GM03348 (cell line): Measurements from ENCODE around the gene KIF5A.
A peak's percentile ranks its signal among the peaks of the same experiment; 100 is the strongest.

Source experiments
- DNase-seq: peaks from one replicate; pipeline ENCODE4 v3.0.0; 2012; ENCODE audit warnings: low spot score

The KIF5A gene

DNA sequence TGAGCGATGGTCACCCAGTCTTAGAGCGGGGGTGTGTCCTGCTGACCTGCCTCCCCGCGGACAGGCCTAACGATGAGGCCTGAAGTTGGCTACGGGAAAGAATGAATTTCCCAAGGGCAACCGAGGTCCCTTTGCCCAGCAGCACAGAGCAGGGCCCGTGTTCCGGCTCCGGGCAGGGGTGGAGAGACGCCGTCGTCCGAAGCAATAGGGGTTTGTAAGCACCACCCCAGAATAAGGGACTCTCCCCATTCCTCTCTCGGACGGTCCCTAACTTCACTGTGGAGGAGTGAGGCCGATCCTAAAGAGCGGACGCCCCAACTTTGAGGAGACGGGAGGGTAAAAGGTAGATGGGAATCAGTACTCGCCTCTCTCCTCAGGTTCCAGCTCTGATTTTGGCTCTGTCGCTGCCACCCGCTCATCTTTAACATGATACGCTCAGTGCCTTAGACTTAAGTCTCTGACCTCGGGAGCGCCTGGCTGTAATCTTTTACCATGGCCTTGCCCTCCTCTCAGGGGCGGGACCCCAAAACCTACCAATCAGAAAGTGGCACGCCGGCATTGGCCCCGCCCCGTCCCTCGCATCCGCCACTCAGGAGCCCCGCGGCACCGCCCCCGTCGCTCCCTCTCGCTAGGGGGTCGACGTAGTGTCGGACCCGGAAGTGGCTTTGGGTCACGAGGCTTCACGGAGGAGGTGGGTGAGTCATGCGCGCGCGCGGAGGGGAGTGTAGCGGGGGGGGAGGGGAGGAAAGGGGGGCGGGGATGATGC lies 29.6 kb upstream of the KIF5A start, which contains the start of gene DDIT3:
Gene DDIT3, minus strand, starts transcription at position 462 of the 766 bp plus-strand sequence. CDS start 3,108 bp downstream, outside the sequence.
- DNase-seq: peak; percentile 97

DNA sequence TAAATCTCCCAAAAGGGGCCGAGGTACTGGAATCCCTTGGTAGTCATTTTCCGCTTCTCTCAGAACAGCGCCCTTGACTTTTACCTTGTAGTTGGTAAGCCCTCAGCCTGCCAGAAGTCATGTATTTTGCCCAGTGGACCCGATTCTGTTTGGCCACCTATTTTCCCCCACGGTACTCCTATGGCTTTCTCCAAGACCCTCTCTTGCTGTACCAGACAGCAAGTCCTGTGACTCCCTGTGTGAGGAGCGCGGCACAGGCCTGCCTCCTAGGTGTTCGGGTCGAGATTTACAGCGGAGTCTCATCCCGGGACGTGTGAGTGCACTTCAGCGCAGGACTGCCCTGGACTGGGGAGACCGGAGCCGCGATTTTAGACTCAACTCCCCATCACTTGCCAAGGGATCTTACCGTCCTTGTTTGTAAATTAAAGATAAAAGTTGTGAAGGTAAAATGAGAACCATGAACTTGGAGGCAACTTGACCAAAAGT lies 28.3 kb upstream of the KIF5A start:
- DNase-seq: no peak

DNA sequence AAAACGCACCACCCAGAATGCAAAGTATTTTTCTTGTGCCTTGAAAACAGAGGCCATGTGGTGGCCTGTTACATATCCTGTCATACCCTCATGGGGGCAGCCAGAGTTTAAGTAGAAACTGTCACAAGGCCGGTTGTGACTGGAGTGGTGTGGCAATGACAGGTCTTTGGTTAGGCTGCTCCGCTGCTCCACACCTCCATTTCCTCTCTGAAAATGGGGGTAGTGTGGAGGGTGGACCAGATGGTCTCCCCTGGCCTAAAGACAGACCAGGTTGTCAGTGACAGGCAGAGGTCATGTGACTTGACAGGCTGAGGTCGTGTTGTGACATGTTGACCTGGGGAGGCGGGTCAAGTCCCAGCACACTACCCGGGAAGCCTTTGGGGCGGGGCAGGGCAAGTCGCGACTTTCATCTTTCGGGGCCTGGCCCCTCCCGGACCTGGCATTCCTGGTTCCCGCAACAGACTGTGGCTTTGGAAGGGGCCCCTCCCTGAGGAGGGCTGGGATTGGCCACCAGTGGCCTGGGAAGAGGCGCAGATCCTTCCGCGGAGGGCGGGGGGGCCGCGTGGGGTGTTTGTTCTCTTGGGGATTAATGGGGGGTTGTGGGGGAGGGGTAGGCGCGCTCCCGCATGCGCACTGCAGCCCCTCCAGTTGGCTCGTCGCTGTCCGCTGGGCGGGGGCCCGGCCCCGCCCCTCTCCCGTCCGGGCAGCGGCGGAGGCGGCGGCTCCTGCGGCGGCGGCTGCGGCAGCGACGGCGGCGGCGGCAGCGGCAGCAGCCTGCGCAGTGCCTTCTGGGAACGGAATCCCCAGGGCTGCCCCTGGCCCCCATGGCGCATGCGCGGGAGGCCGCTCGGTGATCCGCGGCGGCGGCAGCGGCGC lies 27.6 kb upstream of the KIF5A start, which contains the start of gene MBD6:
Gene MBD6, plus strand, starts transcription at position 814 of the 876 bp plus-strand sequence. CDS start 1,480 bp downstream, outside the sequence.
- peak; percentile 99 for DNase-seq

DNA sequence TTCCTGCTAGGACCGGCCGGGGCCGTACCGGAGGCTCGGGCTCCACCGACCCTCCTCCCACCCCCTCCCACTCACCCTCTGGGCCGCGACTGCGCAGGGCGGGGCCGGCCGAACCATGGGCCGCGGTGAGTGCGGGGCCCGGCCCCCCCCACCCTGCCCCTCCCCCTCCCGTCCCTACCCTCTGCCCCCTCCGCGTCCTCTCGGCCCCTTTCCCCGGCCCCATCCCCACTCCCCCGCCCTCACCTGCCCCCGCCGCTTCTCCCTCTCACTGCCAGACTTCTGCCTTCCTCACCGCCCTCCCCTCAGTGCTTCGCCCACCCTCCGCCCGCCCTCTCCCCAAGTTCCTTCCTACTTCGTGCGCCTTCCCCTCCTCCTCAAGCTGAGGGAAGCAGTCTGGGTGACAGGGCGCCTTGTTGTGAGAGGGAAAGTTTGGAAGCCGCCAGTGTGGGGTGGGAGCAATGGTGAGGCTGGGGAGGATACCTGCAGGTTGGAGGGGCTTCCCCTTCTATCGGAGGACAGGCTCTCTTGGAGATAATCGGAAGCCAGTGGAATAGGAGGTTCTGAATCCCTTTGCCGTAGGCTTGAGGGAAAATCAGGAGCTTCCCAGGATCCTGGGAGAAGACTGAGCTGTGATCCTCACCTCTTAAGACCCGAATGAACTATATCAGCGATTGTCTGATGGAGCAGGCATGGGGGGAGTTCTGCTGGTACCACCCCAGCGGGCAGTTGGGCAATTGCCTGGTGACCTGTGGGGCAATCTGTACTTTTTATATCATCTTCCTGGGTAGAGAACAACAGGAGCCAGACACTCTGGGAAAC lies 26.7 kb upstream of the KIF5A start:
- no peak for DNase-seq

DNA sequence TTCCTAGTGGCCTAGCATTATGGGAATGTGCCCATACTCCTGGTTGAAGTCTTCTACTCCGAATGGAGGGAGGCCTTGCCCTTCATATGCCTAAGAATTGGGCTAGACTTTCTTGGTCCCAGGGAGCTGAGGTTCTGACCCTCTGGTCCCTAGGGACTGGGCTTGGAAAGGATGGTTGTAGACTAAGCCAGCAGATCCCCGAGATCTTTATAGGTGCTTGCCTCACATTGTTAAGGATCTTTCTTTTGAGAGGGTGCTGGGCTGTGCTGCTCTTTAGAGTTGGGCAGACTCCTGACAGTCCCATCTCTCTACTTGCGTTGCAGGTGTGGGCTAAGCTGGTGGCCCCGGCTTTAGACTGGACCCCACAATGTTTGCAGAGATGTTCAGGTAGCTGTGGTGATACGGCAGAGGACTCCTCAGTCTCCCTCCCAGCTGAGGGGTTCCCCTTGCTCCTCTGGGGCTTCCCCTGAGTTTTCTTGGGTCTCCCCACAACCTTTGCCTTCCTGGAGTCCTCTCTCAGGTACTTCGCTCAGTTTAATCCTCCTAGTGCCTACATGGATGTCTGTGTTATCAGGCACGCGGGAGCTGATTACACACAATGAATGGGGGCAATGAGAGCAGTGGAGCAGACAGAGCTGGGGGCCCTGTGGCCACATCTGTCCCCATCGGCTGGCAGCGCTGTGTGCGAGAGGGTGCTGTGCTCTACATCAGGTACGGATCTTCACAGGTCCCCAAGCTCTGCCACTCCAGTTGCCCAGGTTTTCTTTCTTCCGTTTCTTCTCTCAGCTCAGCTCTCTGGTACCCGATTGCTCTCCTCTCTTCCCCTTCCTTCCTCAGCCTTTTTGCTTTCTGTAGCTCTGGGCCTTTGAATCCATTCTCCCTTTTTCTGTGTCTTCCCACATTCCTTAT lies 25.9 kb upstream of the KIF5A start:
- no peak for DNase-seq

DNA sequence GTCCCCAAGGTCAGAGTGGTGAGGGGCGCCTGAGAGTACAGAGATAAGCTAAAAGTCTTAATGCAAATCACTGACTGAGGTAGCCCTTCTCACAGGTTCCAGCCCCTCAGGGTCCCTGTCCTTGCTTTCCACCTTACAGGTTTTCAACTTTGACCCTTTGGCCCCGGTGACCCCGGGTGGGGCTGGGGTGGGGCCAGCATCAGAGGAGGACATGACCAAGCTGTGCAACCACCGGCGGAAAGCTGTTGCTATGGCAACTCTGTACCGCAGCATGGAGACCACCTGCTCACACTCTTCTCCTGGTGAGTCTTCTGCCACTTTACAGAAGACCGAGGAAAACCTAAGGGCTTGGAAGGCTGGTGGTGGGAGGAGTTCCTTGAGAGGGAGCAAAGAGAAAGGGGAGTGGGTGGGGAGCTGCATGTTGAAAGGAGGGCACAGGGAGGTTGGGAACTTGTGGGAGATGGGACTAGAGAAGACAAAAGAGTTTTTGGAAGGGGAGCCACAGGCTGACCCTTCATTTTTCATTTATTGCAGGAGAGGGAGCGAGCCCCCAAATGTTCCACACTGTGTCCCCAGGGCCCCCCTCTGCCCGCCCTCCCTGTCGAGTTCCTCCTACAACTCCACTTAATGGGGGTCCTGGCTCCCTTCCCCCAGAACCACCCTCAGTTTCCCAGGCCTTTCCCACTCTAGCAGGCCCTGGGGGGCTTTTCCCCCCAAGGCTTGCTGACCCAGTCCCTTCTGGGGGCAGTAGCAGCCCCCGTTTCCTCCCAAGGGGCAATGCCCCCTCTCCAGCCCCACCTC lies 24.8 kb upstream of the KIF5A start:
- no peak for DNase-seq

GRCh38 chr12:57525615-57526383 lies 24.0 kb upstream of the KIF5A start:
- DNase-seq: no peak

- no peak for DNase-seq
Observed at GRCh38 chr12:57526477-57527126, 23.2 kb upstream of the KIF5A start.

DNA sequence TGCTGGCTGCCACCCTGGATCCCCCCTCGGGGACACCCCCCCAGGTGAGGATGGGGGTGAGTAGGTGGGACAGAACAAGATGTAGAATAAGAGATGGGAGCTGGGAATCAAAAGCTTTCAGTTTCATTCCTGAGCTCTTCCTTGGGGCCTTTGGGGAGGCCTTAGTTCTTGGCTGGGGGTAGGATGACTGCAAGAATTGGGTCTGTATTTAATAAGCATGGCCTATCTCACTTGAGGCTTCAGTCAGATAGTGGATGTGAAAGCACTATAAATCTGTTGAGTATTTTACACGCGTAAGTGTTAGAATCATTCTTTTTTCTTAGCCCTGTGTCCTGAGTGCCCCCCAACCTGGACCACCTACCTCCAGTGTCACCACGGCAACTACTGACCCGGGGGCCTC lies 22.7 kb upstream of the KIF5A start:
- DNase-seq: no peak

DNA sequence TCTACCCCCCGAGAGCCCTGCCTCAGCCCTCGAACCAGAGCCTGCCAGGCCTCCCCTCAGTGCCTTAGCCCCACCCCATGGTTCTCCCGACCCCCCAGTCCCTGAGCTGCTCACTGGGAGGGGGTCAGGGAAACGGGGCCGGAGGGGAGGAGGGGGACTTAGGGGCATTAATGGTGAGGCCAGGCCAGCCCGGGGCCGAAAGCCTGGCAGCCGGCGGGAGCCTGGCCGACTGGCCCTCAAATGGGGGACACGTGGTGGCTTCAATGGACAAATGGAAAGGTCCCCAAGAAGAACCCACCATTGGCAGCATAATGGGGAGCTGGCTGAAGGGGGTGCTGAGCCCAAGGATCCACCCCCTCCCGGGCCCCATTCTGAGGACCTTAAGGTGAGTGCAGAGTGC lies 21.7 kb upstream of the KIF5A start:
- DNase-seq: no peak

- DNase-seq: no peak
Observed at GRCh38 chr12:57528831-57529555, 20.9 kb upstream of the KIF5A start.

DNA sequence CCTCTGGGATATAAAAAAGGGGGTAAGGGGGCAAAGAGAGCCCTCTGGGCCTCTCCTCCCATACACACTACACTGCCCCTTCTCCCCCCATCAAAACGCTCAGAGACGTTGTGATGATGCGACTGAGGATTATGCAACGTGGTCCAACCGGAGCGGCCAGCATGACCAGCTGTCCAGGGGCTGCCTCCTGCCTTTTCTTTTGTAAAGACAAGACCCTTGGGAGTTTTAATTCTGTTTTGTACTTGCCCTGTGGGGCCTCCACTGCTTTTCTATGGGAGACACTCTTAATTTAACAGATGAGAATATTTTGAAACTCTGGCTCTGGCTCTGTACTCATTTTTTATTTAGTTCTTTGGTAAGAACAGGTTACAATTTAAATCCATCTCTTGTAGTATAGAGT lies 20.0 kb upstream of the KIF5A start:
- no peak for DNase-seq

DNA sequence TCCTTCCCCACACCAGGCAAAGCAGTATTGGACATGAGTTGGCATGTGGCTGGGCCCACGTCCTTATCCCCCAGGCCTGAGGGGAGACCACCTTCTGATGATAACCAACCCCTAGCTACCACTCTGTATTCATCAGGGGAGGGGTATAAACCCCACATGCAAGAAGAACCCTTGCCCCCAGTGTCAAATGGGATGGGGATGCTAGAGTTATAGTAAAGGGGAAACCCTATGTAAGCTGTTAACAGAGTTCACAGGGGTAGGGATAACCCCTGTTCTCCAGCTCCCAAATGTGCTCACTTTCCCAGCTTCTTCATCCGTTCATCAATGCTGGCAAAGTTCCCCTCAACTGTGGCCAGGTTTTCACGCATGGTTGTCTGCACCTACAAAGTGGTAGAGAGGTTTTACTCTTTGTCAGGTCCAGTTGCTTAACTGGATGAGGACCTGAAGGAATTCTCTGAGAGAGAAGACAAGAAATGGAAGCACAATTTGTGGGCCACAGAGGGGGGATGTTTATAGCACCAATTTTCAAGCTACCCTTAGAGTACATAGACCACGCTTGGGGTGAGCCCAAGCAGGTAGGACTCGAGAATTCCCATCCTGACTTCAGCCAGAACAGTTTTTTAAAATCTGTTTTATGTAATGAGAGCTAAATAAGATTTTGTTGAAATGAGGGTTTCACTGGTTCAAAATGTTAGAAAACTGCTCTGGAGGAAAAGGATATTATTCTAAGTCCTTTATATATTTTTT lies 19.3 kb upstream of the KIF5A start:
- no peak for DNase-seq

GRCh38 chr12:57531836-57532235 lies 18.0 kb upstream of the KIF5A start:
- DNase-seq: no peak

DNA sequence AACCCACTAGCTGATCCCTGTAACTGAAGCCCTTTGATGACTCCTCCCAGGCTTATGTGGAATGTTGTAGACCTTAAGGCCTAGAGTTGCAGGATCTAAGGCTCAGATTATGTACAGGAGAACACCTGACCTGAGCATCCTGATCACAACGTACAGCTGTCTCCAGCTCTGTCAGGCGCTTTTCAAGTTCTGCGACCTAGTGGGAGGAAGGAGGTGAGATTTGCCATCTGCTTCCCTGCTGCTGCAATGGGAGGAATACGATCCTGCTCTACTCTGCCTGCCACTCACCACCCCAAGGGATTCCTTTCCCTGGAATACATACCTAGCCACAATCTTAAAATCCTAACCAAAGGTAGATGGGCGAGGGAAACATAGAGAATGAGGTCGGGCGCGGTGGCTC lies 16.7 kb upstream of the KIF5A start:
- DNase-seq: no peak

- DNase-seq: no peak
Observed at GRCh38 chr12:57534250-57534649, 15.6 kb upstream of the KIF5A start.

- DNase-seq: no peak
Observed at GRCh38 chr12:57534991-57535543, 14.8 kb upstream of the KIF5A start.
